GM12878 (cell line): ENCODE data around the gene RABL6. TPM values are rescaled to one million over a fixed set of nuclear protein-coding genes. Genes with fewer than 3 reads are reported as not detected.

Experiments
- ASH2L ChIP-seq: fragments of 300-600, 200-600 bp; sonication (generic); IDR thresholded peaks from 2 replicates; pipeline ENCODE4 v1.6.1; 2017; ENCODE audit warnings: low read depth, mild to moderate bottlenecking, borderline replicate concordance
- CEBPB ChIP-seq, 2 experiments: fragments of 150-350 bp in 1 of 2; IDR thresholded peaks; 2 replicates each; pipeline ENCODE4 v1.6.1; 2012 to 2014; ENCODE audit warnings: low read depth in 2 of 2, low read length in 2 of 2, borderline replicate concordance in 1 of 2, inconsistent platforms in 1 of 2
- CUX1 ChIP-seq: IDR thresholded peaks from 2 replicates; pipeline ENCODE4 v1.6.1; 2012; ENCODE audit warnings: improper control_type of control experiment, low read depth, low read length; ENCODE audit not compliant: insufficient replicate concordance
- E4F1 ChIP-seq: fragments of 450-650 bp; IDR thresholded peaks from 2 replicates; pipeline ENCODE4 v1.6.1; 2018; ENCODE audit warnings: borderline replicate concordance, mild to moderate bottlenecking; ENCODE audit not compliant: partially characterized antibody
- ESRRA ChIP-seq: IDR thresholded peaks from 2 replicates; pipeline ENCODE4 v1.6.1; 2012; ENCODE audit warnings: mild to moderate bottlenecking, low read length, improper control_type of control experiment
- FOS ChIP-seq: IDR thresholded peaks from 3 replicates; pipeline ENCODE4 v1.6.1; 2011; ENCODE audit warnings: borderline replicate concordance; ENCODE audit not compliant: insufficient read length; ENCODE audit errors: extremely low read depth
- MEF2B ChIP-seq: fragments of 450-650 bp; IDR thresholded peaks from 2 replicates; pipeline ENCODE4 v1.6.1; 2018; ENCODE audit warnings: mild to moderate bottlenecking, moderate library complexity; ENCODE audit not compliant: partially characterized antibody, poor library complexity, severe bottlenecking
- NFIC ChIP-seq: IDR thresholded peaks from 2 replicates; pipeline ENCODE4 v1.6.1; 2012; ENCODE audit warnings: low read depth, mild to moderate bottlenecking, inconsistent platforms, low read length, moderate library complexity
- NFYA ChIP-seq: IDR thresholded peaks from 2 replicates; pipeline ENCODE4 v1.6.1; 2011; ENCODE audit warnings: low read depth, mild to moderate bottlenecking, low read length, improper control_type of control experiment, borderline replicate concordance
- RAD51 ChIP-seq: fragments of 450-650 bp; IDR thresholded peaks from 2 replicates; pipeline ENCODE4 v1.6.1; 2016; ENCODE audit warnings: moderate library complexity, mild to moderate bottlenecking, inconsistent platforms
- RB1 ChIP-seq: fragments of 450-650 bp; formaldehyde crosslinking; IDR thresholded peaks from 2 replicates; pipeline ENCODE4 v1.6.1; 2017; ENCODE audit warnings: mild to moderate bottlenecking, borderline replicate concordance
- STAT1 ChIP-seq: fragments of 450-650 bp; conservative IDR thresholded peaks from 2 replicates; pipeline ENCODE4 v1.6.1; 2014; ENCODE audit warnings: antibody characterized with exemption, mild to moderate bottlenecking
- SUZ12 ChIP-seq: fragments of 200-600 bp; sonication (generic); IDR thresholded peaks from one replicate; pipeline ENCODE4 v1.6.1; 2018; ENCODE audit warnings: antibody characterized with exemption, mild to moderate bottlenecking; ENCODE audit not compliant: unreplicated experiment
- TAF1 ChIP-seq: IDR thresholded peaks from 2 replicates; pipeline ENCODE4 v1.6.1; 2011; ENCODE audit warnings: mild to moderate bottlenecking, low read depth, low read length, borderline replicate concordance
- TCF7 ChIP-seq: IDR thresholded peaks from 2 replicates; pipeline ENCODE4 v1.6.1; 2014; ENCODE audit warnings: antibody characterized with exemption, borderline replicate concordance
- USF1 ChIP-seq: IDR thresholded peaks from 2 replicates; pipeline ENCODE4 v1.6.1; 2011; ENCODE audit warnings: borderline replicate concordance, low read depth, mild to moderate bottlenecking, moderate library complexity, mixed read lengths, low read length; ENCODE audit not compliant: insufficient read depth; ENCODE audit errors: extremely low read length
- ZZZ3 ChIP-seq: IDR thresholded peaks from 2 replicates; pipeline ENCODE4 v1.6.1; 2011; ENCODE audit warnings: low read depth; ENCODE audit not compliant: control insufficient read depth, insufficient read length
- polyA plus RNA-seq, 11 experiments: library from polyadenylated mRNA; depleted of rRNA in 4 of 11; unstranded in 6 of 11; stranded (reverse) in 5 of 11; fragments of >200 nt; fragmentation: Nextera tagmentation in 4 of 11; fragmentation: Illumina TruSeq in 1 of 11; extraction: Ambion mirVana in 4 of 11; extraction: Trizol in 1 of 11; gene quantifications; 1 replicate in 1 of 11; 2 replicates in 10 of 11; pipeline versions ENCODE4 v1.2.1 to v1.2.3, GENCODE V29; 2011 to 2016; ENCODE audit warnings: inconsistent platforms in 2 of 11, missing spikeins in 2 of 11, low read depth in 1 of 11
- total RNA-seq, 4 experiments: library from RNA; depleted of rRNA in 3 of 4; stranded (reverse); fragments of >200 nt in 3 of 4; fragmentation: Illumina TruSeq in 1 of 4; extraction: Trizol in 1 of 4; gene quantifications; 2 replicates each; pipeline versions ENCODE4 v1.2.1 to v1.2.3, GENCODE V29; 2013 to 2021

The RABL6 gene
- total and polyA plus RNA-seq, 10 of the 15 experiments (the other 5 are each of a cell fraction or from before 2014, with no cell fraction given): 1.4 to 134 (median 42.7) TPM

- TF ChIP-seq CUX1 (no peak), RAD51 (peak; percentile 52; the same call in 1 of the 2 replicates), STAT1 (no peak), CEBPB (IDR thresholded peaks at IDR 0.05; ENCODE audit: borderline replicate concordance in 1 of 2, low read depth in 2 of 2, low read length in 2 of 2) (no peak), NFYA (no peak), FOS (no peak), ESRRA (no peak), TAF1 (no peak), SUZ12 (no peak), ZZZ3 (no peak), NFIC (no peak), RB1 (no peak), TCF7 (no peak), USF1 (peak; percentile 58), ASH2L (0 out of 2 replicates have a peak, but pooled peaks have one; percentile 32), E4F1 (no peak), MEF2B (peak; percentile 17)
These were observed 74.6 kb downstream of the RABL6 start (continued) for GRCh38 chr9:136882109-136882946.
